MM.1S (cell line): ENCODE measurements around the gene SLC32A1.

ENCODE experiments used
- CTCF ChIP-seq: fragments of 300-600 bp; sonication (generic); IDR thresholded peaks from 2 replicates; pipeline ENCODE4 v1.5.1; 2016; ENCODE audit warnings: antibody characterized with exemption, low read length, mixed read lengths
- EZH2 ChIP-seq: fragments of 300-600 bp; sonication (generic); optimal IDR thresholded peaks from 2 replicates; pipeline ENCODE3; 2017; ENCODE audit warnings: low read depth, mild to moderate bottlenecking, antibody characterized with exemption, low read length, mixed read lengths
- EZH2phosphoT487 ChIP-seq: fragments of 300-600 bp; sonication (generic); IDR thresholded peaks from 2 replicates; pipeline ENCODE4 v1.6.1; 2018; ENCODE audit warnings: antibody characterized with exemption, low read length

- TF ChIP-seq CTCF (no peak), EZH2 (no peak), EZH2phosphoT487 (no peak)
Measured at GRCh38 chr20:38714308-38714707, 10.0 kb upstream of the SLC32A1 start.
